Measurements from ENCODE around the gene NOTO. TPM values are rescaled to one million over a fixed set of nuclear protein-coding genes. Genes with fewer than 3 reads are reported as not detected.
"Not testable (repeated sequence)": the region's sequence is repeated elsewhere in the genome, so short reads cannot be mapped to it uniquely, and the experiment has no call there.

The NOTO gene
- total RNA-seq, 5 donors from 2014 or later (not counting 1 experiment from before 2014, with no cell fraction given), result not detected

- Histone ChIP-seq H3K27me3 (replicated peaks in 1 of 2; ENCODE audit: control insufficient read depth in 2 of 2, extremely low read depth in 1 of 2, insufficient read depth in 2 of 2, low read length in 1 of 2) (peaks cover 0 to 24% of the 10 kb centered on the region in 2 experiments), H3K9me3 (no peaks in the 10 kb centered on the region), H3K4me3 (ENCODE audit: control insufficient read depth in 1 of 2, extremely low read depth in 1 of 2, low read length in 1 of 2) (no peak overlapping the region), H3K27ac (ENCODE audit: low read length) (no peak overlapping the region), H3K4me1 (ENCODE audit: control insufficient read depth in 1 of 2, extremely low read depth in 1 of 2, insufficient read depth in 2 of 2, low read length in 2 of 2) (no peaks in the 10 kb centered on the region), H3K36me3 (ENCODE audit: control insufficient read depth in 2 of 2, extremely low read depth in 1 of 2, insufficient read depth in 1 of 2, low read length in 1 of 2) (no peaks in the 10 kb centered on the region)
- Mint-ChIP-seq H3K9me3 (peaks cover 0 to 5% (median 0%) of the 10 kb centered on the region in 3 donors), H3K36me3 (peaks cover 4% of the 10 kb centered on the region), H3K4me1 (no peaks in the 10 kb centered on the region), H3K27me3 (peaks cover 17 to 26% of the 10 kb centered on the region in 2 donors), H3K4me3 (no peak overlapping the region), H3K27ac (no peak overlapping the region)
- DNase-seq, result no peak
- WGBS (ENCODE audit: insufficient coverage), result no CpG with 5 or more reads among the region's 2 CpGs
- no peak for ATAC-seq (replicated peaks in 1 of 4)
- ChIA-PET CTCF (interaction anchor here in 1 of 2 donors (0.7 to 1.0 kb wide), 2 partner anchors 9 to 190 kb away, joined by 3 to 9 read pairs; no protein-coding TSS in a partner anchor), POLR2A (interaction anchor here in 1 of 2 donors (0.6 kb wide), 1 partner anchor 18 kb away, joined by 3 read pairs; no protein-coding TSS in a partner anchor)
These were observed 16.4 kb upstream of the NOTO start for GRCh38 chr2:73185965-73186364.

GRCh38 chr2:73187549-73187948 lies 14.8 kb upstream of the NOTO start:
- Mint-ChIP-seq H3K4me3 (no peak overlapping the region), H3K4me1 (no peaks in the 10 kb centered on the region), H3K27ac (no peak overlapping the region), H3K9me3 (peaks cover 0 to 5% (median 0%) of the 10 kb centered on the region in 3 donors), H3K27me3 (peaks cover 20 to 23% of the 10 kb centered on the region in 2 donors), H3K36me3 (peaks cover 4% of the 10 kb centered on the region)
- no peaks in the 10 kb centered on the region for H3K36me3 ChIP-seq (ENCODE audit: control insufficient read depth in 2 of 2, extremely low read depth in 1 of 2, insufficient read depth in 1 of 2, low read length in 1 of 2)
- DNase-seq (no peak), ATAC-seq (replicated peaks in 1 of 4) (no peak)
- WGBS (ENCODE audit: insufficient coverage), result no CpG with 5 or more reads among the region's 2 CpGs
- ChIA-PET CTCF (no interaction called here), POLR2A (no interaction called here)
- no peak overlapping the region for H3K27ac ChIP-seq (ENCODE audit: low read length)
- no peaks in the 10 kb centered on the region for H3K4me1 ChIP-seq (ENCODE audit: control insufficient read depth in 1 of 2, extremely low read depth in 1 of 2, insufficient read depth in 2 of 2, low read length in 2 of 2)
- H3K4me3 ChIP-seq (ENCODE audit: control insufficient read depth in 1 of 2, extremely low read depth in 1 of 2, low read length in 1 of 2), result no peak overlapping the region
- H3K9me3 ChIP-seq, result no peaks in the 10 kb centered on the region
- H3K27me3 ChIP-seq (replicated peaks in 1 of 2; ENCODE audit: control insufficient read depth in 2 of 2, extremely low read depth in 1 of 2, insufficient read depth in 2 of 2, low read length in 1 of 2), result peaks cover 0 to 19% of the 10 kb centered on the region in 2 experiments

GRCh38 chr2:73197579-73197978 lies 4.8 kb upstream of the NOTO start:
- peaks cover 28 to 29% of the 10 kb centered on the region in 2 donors for H3K27me3 Mint-ChIP-seq
- no peak overlapping the region for H3K4me3 ChIP-seq (ENCODE audit: control insufficient read depth in 1 of 2, extremely low read depth in 1 of 2, low read length in 1 of 2)
- no peak overlapping the region for H3K4me3 Mint-ChIP-seq
- H3K9me3 Mint-ChIP-seq, result no peaks in the 10 kb centered on the region
- H3K4me1 Mint-ChIP-seq, result peaks cover 6 to 8% (median 6%) of the 10 kb centered on the region in 3 donors
- peaks cover 2% of the 10 kb centered on the region for H3K36me3 Mint-ChIP-seq
- DNase-seq (no peak), ATAC-seq (replicated peaks in 1 of 4) (no peak)
- H3K27ac ChIP-seq (ENCODE audit: low read length), result no peak overlapping the region
- H3K36me3 ChIP-seq (ENCODE audit: control insufficient read depth in 2 of 2, extremely low read depth in 1 of 2, insufficient read depth in 1 of 2, low read length in 1 of 2), result no peaks in the 10 kb centered on the region
- CTCF ChIA-PET, result no interaction called here
- H3K27me3 ChIP-seq (replicated peaks in 1 of 2; ENCODE audit: control insufficient read depth in 2 of 2, extremely low read depth in 1 of 2, insufficient read depth in 2 of 2, low read length in 1 of 2), result peaks cover 11 to 31% of the 10 kb centered on the region in 2 experiments
- no peaks in the 10 kb centered on the region for H3K9me3 ChIP-seq
- no peak overlapping the region for H3K27ac Mint-ChIP-seq
- H3K4me1 ChIP-seq (ENCODE audit: control insufficient read depth in 1 of 2, extremely low read depth in 1 of 2, insufficient read depth in 2 of 2, low read length in 2 of 2), result peaks cover 0 to 6% of the 10 kb centered on the region in 2 experiments
- POLR2A ChIA-PET, result no interaction called here

GRCh38 chr2:73200281-73200680 lies 2.1 kb upstream of the NOTO start:
- Mint-ChIP-seq H3K27me3 (peaks cover 42 to 44% of the 10 kb centered on the region in 2 donors), H3K4me1 (peaks cover 6 to 11% (median 9%) of the 10 kb centered on the region in 3 donors)
- H3K36me3 ChIP-seq (ENCODE audit: control insufficient read depth in 2 of 2, extremely low read depth in 1 of 2, insufficient read depth in 1 of 2, low read length in 1 of 2); H3K27ac Mint-ChIP-seq; H3K36me3 Mint-ChIP-seq; H3K4me3 ChIP-seq (ENCODE audit: control insufficient read depth in 1 of 2, extremely low read depth in 1 of 2, low read length in 1 of 2); H3K4me3 Mint-ChIP-seq; ATAC-seq (replicated peaks in 1 of 4); POLR2A ChIA-PET; H3K27ac ChIP-seq (ENCODE audit: low read length); H3K9me3 Mint-ChIP-seq; H3K9me3 ChIP-seq; DNase-seq: not testable (repeated sequence)
- peaks cover 16 to 54% of the 10 kb centered on the region in 2 experiments for H3K27me3 ChIP-seq (replicated peaks in 1 of 2; ENCODE audit: control insufficient read depth in 2 of 2, extremely low read depth in 1 of 2, insufficient read depth in 2 of 2, low read length in 1 of 2)
- 65% methylated on average over 2 of the region's 10 CpGs for WGBS (ENCODE audit: insufficient coverage)
- CTCF ChIA-PET, result interaction anchor here (0.7 kb wide), 3 partner anchors 125 to 1688 kb away, joined by 3 to 11 read pairs (median 4); partner anchors contain the start of gene ALMS1 (in 1 of the 2)
- peaks cover 0 to 15% of the 10 kb centered on the region in 2 experiments for H3K4me1 ChIP-seq (ENCODE audit: control insufficient read depth in 1 of 2, extremely low read depth in 1 of 2, insufficient read depth in 2 of 2, low read length in 2 of 2)

GRCh38 chr2:73203055-73203681 lies 794 bp downstream of the NOTO start:
- H3K4me3 Mint-ChIP-seq, result peak overlapping the region in 2 of 3 donors; percentile 50 to 72
- DNase-seq (peak in 1 of 35 experiments; percentile 15), ATAC-seq (replicated peaks in 1 of 4) (peak; percentile 20 to 37 (median 25))
- WGBS (ENCODE audit: insufficient coverage), result 5% methylated on average over 36 of the region's 44 CpGs
- peaks cover 42 to 53% of the 10 kb centered on the region in 2 donors for H3K27me3 Mint-ChIP-seq
- Histone ChIP-seq H3K27me3 (replicated peaks in 1 of 2; ENCODE audit: control insufficient read depth in 2 of 2, extremely low read depth in 1 of 2, insufficient read depth in 2 of 2, low read length in 1 of 2) (peaks cover 13 to 63% of the 10 kb centered on the region in 2 experiments), H3K4me1 (ENCODE audit: control insufficient read depth in 1 of 2, extremely low read depth in 1 of 2, insufficient read depth in 2 of 2, low read length in 2 of 2) (peaks cover 0 to 15% of the 10 kb centered on the region in 2 experiments), H3K36me3 (ENCODE audit: control insufficient read depth in 2 of 2, extremely low read depth in 1 of 2, insufficient read depth in 1 of 2, low read length in 1 of 2) (no peaks in the 10 kb centered on the region), H3K9me3 (no peaks in the 10 kb centered on the region), H3K27ac (ENCODE audit: low read length) (no peak overlapping the region), H3K4me3 (ENCODE audit: control insufficient read depth in 1 of 2, extremely low read depth in 1 of 2, low read length in 1 of 2) (no peak overlapping the region)
- POLR2A ChIA-PET, result interaction anchor here in 1 of 2 donors (0.6 kb wide), 1 partner anchor 17 kb away, joined by 3 read pairs; no protein-coding TSS in a partner anchor
- no peak overlapping the region for H3K27ac Mint-ChIP-seq
- H3K4me1 Mint-ChIP-seq, result peaks cover 6 to 11% (median 9%) of the 10 kb centered on the region in 3 donors
- CTCF ChIA-PET, result interaction anchor here in 1 of 2 donors (0.6 kb wide), 1 partner anchor 86 kb away, joined by 3 read pairs; no protein-coding TSS in a partner anchor
- no peaks in the 10 kb centered on the region for H3K9me3 Mint-ChIP-seq
- H3K36me3 Mint-ChIP-seq, result no peaks in the 10 kb centered on the region

GRCh38 chr2:73205611-73206010 lies 3.2 kb downstream of the NOTO start:
- peaks cover 38 to 51% of the 10 kb centered on the region in 2 donors for H3K27me3 Mint-ChIP-seq
- CTCF ChIA-PET, result no interaction called here
- H3K9me3 ChIP-seq, result no peaks in the 10 kb centered on the region
- peaks cover 0 to 15% of the 10 kb centered on the region in 2 experiments for H3K4me1 ChIP-seq (ENCODE audit: control insufficient read depth in 1 of 2, extremely low read depth in 1 of 2, insufficient read depth in 2 of 2, low read length in 2 of 2)
- H3K9me3 Mint-ChIP-seq, result no peaks in the 10 kb centered on the region
- H3K27ac Mint-ChIP-seq, result no peak overlapping the region
- H3K4me3 ChIP-seq (ENCODE audit: control insufficient read depth in 1 of 2, extremely low read depth in 1 of 2, low read length in 1 of 2), result no peak overlapping the region
- no peaks in the 10 kb centered on the region for H3K36me3 Mint-ChIP-seq
- 65% methylated on average over 3 of the region's 6 CpGs for WGBS (ENCODE audit: insufficient coverage)
- POLR2A ChIA-PET, result no interaction called here
- peaks cover 6 to 11% (median 9%) of the 10 kb centered on the region in 3 donors for H3K4me1 Mint-ChIP-seq
- no peak for DNase-seq
- ATAC-seq (replicated peaks in 1 of 4), result no peak
- H3K27ac ChIP-seq (ENCODE audit: low read length), result no peak overlapping the region
- peaks cover 9 to 60% of the 10 kb centered on the region in 2 experiments for H3K27me3 ChIP-seq (replicated peaks in 1 of 2; ENCODE audit: control insufficient read depth in 2 of 2, extremely low read depth in 1 of 2, insufficient read depth in 2 of 2, low read length in 1 of 2)
- no peaks in the 10 kb centered on the region for H3K36me3 ChIP-seq (ENCODE audit: control insufficient read depth in 2 of 2, extremely low read depth in 1 of 2, insufficient read depth in 1 of 2, low read length in 1 of 2)
- no peak overlapping the region for H3K4me3 Mint-ChIP-seq
